Progenitor cell of endocrine pancreas (in vitro differentiated cells): ENCODE measurements around the gene SCAMP1. TPM values are rescaled to one million over a fixed set of nuclear protein-coding genes. Genes with fewer than 3 reads are reported as not detected.

Experiments
- DNase-seq: peaks from one replicate; pipeline ENCODE4 v3.0.0; 2021; ENCODE audit warnings: low spot score; ENCODE audit not compliant: unreplicated experiment
- H3K27ac Mint-ChIP-seq: 2 replicates; pipeline ENCODE4 v1.8.0; 2021; ENCODE audit warnings: mild to moderate bottlenecking, moderate library complexity, mixed read lengths
- H3K27me3 Mint-ChIP-seq: 2 replicates; pipeline ENCODE4 v1.8.0; 2021; ENCODE audit warnings: mixed read lengths
- H3K36me3 Mint-ChIP-seq: 2 replicates; pipeline ENCODE4 v1.8.0; 2022; ENCODE audit warnings: mixed read lengths; ENCODE audit not compliant: insufficient read depth
- H3K4me1 Mint-ChIP-seq: 2 replicates; pipeline ENCODE4 v1.8.0; 2021; ENCODE audit warnings: low read depth, mixed read lengths
- H3K4me3 Mint-ChIP-seq: 2 replicates; pipeline ENCODE4 v1.8.0; 2021; ENCODE audit warnings: low read depth, mild to moderate bottlenecking, moderate library complexity, mixed read lengths
- H3K9me3 Mint-ChIP-seq: 2 replicates; pipeline ENCODE4 v1.8.0; 2021; ENCODE audit warnings: low read depth, mixed read lengths
- CTCF ChIP-seq: fragments of 200-600 bp; sonication (generic); IDR thresholded peaks from one replicate; pipeline ENCODE4 v1.5.0; 2021; ENCODE audit warnings: antibody characterized with exemption, mild to moderate bottlenecking; ENCODE audit not compliant: unreplicated experiment
- total RNA-seq: library from RNA; stranded (reverse); gene quantifications from 2 replicates; pipeline ENCODE4 v1.2.1, GENCODE V29; 2021

Gene SCAMP1
- total RNA-seq, 1 donor from 2014 or later = 43.5 TPM

- H3K27me3 Mint-ChIP-seq = peaks cover 30% of the 10 kb centered on the region
- peaks cover 18% of the 10 kb centered on the region for H3K4me1 Mint-ChIP-seq
- H3K4me3 Mint-ChIP-seq = no peak overlapping the region
- H3K9me3 Mint-ChIP-seq = no peaks in the 10 kb centered on the region
- DNase-seq = no peak
- H3K27ac Mint-ChIP-seq = no peak overlapping the region
- H3K36me3 Mint-ChIP-seq = peaks cover 1% of the 10 kb centered on the region
- TF ChIP-seq CTCF = no peak
Observed at GRCh38 chr5:78527925-78528324, 167.5 kb downstream of the SCAMP1 start.

Other genes starting within 250 kb of the SCAMP1 start
- gene AP3B1, start 65.9 kb upstream of the SCAMP1 start, total RNA-seq = 50.9 and 53.3 TPM in 2 replicates